GM18499 (cell line): ENCODE measurements around the gene ZNF729.
"Not testable (repeated sequence)": the region's sequence is repeated elsewhere in the genome, so short reads cannot be mapped to it uniquely, and the experiment has no call there.

Experiments
- ATAC-seq: cut with Tn5 transposase; IDR thresholded peaks from one replicate; pipeline ENCODE4 v1.9.1; 2021; ENCODE audit warnings: moderate number of reproducible peaks; ENCODE audit not compliant: insufficient read depth, unreplicated experiment

ZNF729 gene

GRCh38 chr19:22286151-22286810 lies at the start of gene ZNF729:
ZNF729 (plus strand) TSS chr19:22286441; CDS start chr19:22286526, 85 bp downstream.
- no peak for ATAC-seq

GRCh38 chr19:22256856-22257255 lies 29.4 kb upstream of the ZNF729 start:
- no peak for ATAC-seq

- no peak for ATAC-seq
Measured at GRCh38 chr19:22257381-22257780, 28.9 kb upstream of the ZNF729 start.

- ATAC-seq = no peak
Measured at GRCh38 chr19:22257916-22258315, 28.3 kb upstream of the ZNF729 start.

- no peak for ATAC-seq
Measured at GRCh38 chr19:22260499-22260898, 25.7 kb upstream of the ZNF729 start.

- ATAC-seq = no peak
Measured at GRCh38 chr19:22261596-22261995, 24.6 kb upstream of the ZNF729 start.

GRCh38 chr19:22263121-22263520 lies 23.1 kb upstream of the ZNF729 start:
- no peak for ATAC-seq

GRCh38 chr19:22321554-22321953 lies 35.3 kb downstream of the ZNF729 start:
- not testable (repeated sequence) for ATAC-seq

- ATAC-seq = no peak
Measured at GRCh38 chr19:22326219-22326618, 40.0 kb downstream of the ZNF729 start.

- no peak for ATAC-seq
Measured at GRCh38 chr19:22327321-22327720, 41.1 kb downstream of the ZNF729 start.

GRCh38 chr19:22331521-22331920 lies 45.3 kb downstream of the ZNF729 start:
- ATAC-seq = no peak

GRCh38 chr19:22332924-22333323 lies 46.7 kb downstream of the ZNF729 start:
- no peak for ATAC-seq

GRCh38 chr19:22335716-22336115 lies 49.5 kb downstream of the ZNF729 start:
- ATAC-seq = no peak

GRCh38 chr19:22354665-22355064 lies 68.4 kb downstream of the ZNF729 start:
- ATAC-seq = no peak
